Stimulated activated CD8-positive, alpha-beta memory T cell treated with anti-CD3 and anti-CD28 coated beads, Interleukin-7, amount 100 ng/mL, for 24 hours (primary cell): ENCODE measurements around the gene KCNC1.

Source experiments
- DNase-seq: peaks from one replicate; pipeline ENCODE4 v3.0.0-alpha.2; 2020; ENCODE audit warnings: low read depth

Gene KCNC1

DNA sequence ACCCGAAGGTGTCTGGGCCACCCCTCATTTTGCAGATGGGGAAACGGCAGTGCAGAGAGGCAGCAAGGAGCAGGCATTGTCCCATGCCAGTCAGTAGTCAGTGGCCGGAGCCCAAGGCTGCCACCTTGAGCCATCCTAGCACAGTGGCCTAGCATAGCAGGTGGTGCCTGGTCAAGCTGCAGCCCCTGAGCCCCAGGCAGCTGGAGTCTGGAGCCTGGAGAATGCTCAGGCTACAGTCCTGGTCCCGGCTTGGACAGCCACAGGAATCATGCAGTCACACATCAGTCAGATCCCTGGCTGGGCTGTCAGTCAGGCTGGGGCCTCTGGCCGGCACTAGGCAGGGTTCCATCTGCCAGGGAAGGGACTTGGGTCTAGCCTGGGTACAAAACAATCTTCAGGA is 18.6 kb downstream of the KCNC1 start:
- DNase-seq: no peak

DNA sequence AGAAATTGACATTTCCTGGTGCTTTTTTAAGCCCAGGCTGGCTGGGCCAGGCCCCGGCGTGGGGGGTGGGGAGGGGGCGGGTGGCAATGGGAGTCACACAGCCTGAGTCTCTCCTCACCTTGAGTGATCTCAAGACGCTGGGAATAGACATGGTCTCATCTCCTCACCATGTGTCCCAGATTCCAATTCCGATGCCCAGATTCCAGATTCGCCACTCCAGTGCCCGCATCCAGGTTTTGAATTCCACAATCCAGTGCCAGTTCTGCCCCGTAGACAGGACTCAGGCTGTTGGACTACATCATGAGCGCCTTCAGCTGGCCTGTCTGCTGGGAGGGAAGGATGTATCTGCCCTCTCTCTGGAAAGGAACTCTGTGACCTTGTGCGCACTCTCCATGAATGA is 19.1 kb downstream of the KCNC1 start:
- DNase-seq: no peak

GRCh38 chr11:17755891-17756290 is 21.3 kb downstream of the KCNC1 start:
- DNase-seq: no peak

DNA sequence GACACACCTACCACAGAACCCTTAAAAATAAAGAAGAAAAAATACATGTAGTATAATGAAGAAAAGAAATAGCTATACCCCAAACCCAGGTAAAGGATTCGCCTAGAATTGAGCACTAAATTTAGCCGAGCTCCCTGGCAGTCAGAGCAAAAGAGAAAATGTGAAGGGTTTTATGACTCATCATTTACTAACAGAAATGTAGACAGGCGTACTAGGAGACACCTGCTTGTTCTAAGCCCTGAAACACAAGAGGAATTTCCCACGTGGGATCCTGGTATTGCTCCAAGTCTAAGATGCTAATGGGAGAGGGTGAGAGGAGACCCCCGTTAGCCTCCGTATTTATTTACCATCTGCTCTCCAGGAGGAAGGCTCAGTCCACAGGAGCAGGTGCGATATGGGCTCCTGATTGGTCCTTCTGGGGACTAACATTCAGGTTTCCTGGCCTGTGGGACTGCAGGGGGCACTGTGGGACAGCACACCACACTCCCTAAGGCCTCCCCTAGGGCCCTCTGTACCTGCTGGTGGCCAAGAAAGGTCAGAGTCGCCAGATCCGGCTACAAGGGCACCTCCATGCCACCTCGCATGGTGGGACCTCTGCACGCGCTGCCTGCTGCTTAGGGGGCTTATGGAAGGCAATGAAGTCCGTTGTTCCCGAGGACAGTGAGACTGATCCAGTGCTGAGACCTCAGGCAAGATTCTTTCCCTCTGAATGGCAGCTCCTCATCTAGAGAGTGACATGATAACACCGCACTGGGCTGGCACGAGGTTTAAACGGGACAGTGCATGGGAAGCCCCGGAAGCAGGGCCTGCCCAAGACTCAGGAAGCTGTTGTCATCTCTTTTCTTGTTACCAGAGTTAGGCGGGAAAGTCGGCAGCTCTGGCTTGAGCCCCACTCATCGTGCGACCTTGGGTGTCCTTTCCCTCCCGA is 25.8 kb downstream of the KCNC1 start:
- DNase-seq: no peak

- no peak for DNase-seq
These were observed 27.9 kb downstream of the KCNC1 start for GRCh38 chr11:17762309-17762974.

- DNase-seq: no peak
These were observed 28.7 kb downstream of the KCNC1 start for GRCh38 chr11:17763244-17763643.

- DNase-seq: no peak
These were observed 29.1 kb downstream of the KCNC1 start for GRCh38 chr11:17763703-17764102.

GRCh38 chr11:17764446-17765218 is 30.1 kb downstream of the KCNC1 start:
- DNase-seq: no peak

GRCh38 chr11:17765356-17766072 is 30.9 kb downstream of the KCNC1 start:
- DNase-seq: no peak

- no peak for DNase-seq
These were observed 31.4 kb downstream of the KCNC1 start for GRCh38 chr11:17766073-17766359.

DNA sequence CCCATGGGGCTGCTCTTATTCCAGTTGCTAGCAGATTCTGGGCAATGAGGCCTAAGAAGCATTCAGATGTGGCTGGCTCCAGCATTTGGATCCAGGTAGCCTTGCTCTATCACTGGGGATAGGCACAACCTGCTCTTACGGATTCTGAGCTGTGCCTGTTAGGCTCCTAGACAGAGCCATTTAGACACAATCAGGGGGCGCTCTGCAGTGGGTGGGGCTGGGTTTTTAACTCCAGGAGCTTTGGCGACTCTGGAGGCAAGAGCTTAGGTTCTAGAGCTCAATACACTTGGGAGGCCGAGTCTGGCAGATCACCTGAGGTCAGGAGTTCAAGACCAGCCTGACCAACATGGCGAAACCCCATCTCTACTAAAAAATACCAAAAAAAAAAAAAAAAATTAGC is 32.0 kb downstream of the KCNC1 start:
- no peak for DNase-seq

GRCh38 chr11:17767301-17767885 is 32.8 kb downstream of the KCNC1 start:
- no peak for DNase-seq

DNA sequence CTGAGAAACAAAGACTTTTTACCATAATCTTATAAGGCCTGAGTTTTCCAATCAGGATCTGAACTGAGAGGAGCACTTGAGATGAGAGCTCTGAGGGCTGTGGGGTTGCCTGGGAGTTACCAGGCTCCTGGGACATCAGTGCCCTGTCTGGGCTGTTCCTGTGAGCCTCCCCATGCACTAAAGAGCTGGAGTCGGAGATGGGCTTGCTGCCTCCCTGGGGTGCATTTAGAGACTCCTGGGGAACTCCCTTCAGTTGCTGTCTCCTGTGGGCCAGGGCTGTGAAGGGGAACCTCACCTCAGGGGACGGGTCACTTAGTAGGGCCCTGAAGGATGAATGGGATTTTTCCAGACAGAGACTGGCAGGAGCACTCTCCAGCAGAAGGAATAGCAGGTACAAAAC is 33.3 kb downstream of the KCNC1 start:
- DNase-seq: no peak

- no peak for DNase-seq
These were observed 34.0 kb downstream of the KCNC1 start for GRCh38 chr11:17768547-17768946.

DNA sequence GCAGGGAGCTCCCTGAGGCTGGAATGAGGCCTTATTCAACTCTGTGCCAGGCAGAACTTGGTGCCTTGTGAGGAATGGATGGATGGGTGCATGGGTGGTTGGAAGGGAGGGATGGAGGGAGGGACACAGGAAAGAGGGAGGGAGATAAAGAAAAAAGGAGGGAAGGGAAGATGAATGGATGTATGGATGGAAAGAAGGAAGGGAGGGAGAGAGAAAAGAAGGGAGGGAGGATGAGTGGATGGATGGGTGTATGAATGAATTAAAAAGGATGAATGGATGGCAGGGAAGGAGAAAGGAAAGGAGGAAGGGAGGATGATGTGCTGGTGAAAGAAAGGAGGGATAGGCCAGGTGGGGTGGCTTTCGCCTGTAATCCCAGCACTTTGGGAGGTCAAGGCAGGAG is 34.6 kb downstream of the KCNC1 start:
- DNase-seq: no peak

DNA sequence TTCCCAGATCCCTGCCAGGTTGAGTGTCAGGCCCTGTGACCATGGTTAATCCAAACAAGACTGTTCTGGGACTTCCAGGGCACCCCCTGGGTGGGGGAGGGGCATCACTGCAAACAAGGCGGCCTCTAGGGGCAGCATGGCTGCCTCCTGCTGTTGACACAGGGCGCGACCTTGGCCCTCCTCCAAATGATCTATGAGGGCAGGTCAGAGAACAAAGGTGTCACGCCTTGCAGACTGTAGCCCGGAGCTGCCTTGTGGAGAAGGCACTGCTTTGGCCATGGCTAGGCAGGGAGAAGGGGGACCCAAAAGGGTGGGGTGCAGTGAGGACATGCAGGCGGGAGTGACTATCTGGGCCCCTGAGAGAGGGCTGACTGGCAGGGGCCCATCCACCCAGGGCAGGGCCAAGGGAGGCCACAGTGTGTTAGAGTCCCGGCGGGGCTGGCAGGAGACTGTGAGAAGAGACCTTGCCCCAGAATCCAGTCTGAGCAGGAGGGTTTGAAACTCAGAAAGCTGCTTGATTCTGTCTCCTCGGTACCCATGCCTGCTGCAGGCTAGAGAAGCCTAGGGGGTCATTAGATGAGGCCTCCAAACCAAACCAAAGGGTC is 35.6 kb downstream of the KCNC1 start:
- no peak for DNase-seq

- DNase-seq: no peak
These were observed 36.3 kb downstream of the KCNC1 start for GRCh38 chr11:17770917-17771316.

DNA sequence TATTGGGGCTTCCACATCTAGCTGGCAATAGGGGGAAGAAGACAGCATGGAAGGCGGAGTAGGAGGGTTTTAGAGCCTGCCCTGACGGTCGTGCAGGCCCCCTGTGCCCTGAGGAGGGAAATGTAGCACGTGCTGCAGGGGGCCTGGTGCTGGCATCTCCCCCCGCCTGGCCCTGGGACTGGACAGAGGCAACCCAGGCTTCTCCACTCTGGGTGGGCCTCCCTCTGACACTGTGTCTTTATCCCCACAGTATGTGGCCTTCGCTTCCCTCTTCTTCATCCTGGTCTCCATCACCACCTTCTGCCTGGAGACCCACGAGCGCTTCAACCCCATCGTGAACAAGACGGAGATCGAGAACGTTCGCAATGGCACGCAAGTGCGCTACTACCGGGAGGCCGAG is 36.8 kb downstream of the KCNC1 start:
- DNase-seq: no peak

DNA sequence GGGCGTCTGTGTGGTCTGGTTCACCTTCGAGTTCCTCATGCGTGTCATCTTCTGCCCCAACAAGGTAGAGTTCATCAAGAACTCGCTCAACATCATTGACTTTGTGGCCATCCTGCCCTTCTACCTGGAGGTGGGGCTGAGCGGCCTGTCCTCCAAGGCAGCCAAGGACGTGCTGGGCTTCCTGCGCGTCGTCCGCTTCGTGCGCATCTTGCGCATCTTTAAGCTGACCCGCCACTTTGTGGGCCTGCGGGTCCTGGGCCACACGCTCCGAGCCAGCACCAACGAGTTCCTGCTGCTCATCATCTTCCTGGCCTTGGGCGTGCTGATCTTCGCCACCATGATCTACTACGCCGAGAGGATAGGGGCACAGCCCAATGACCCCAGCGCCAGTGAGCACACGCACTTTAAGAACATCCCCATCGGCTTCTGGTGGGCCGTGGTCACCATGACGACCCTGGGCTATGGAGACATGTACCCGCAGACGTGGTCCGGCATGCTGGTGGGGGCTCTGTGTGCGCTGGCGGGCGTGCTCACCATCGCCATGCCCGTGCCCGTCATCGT is 37.3 kb downstream of the KCNC1 start:
- no peak for DNase-seq

DNA sequence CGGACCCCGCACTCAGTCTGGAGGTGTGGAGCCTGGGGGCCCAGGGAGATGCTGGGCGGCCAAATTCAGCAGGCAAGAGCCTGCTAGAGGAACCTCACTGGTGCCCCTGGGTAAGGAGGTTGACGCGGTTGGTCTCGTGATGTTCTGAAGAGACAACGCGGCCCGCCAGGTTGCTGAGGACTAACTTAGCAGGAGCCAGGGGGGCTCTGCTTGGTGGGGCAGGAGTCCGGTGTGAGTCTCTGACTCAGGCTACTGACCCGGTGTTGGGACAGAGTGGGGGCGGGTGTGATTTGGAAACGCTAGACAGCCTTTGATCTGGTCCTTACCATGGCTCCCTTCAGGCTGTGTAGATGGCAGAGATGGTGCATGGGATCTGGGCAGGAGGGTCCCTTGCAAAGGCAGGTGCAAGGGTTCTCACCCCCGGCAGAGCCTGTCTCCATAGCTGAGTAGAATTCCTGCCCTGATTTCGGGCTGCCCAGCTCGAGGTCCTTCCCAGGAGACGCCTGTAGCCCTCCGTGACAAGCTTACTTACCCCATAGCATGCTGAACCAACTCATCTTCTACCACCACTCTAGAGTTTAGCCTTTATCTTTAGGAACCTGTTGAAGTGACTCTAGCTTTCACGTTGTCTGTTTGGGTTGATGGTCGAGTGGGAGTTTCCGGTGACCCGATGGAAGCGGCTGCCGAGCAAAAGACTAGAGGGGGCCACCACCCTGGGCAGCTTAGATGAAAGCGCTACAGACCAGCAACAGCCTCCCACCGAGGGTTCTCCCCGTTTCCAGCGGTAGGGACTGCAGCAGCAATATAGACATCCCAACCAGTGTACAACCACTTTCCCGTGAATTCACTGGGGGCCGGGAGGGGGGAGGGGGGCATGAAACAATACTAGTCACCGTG is 38.4 kb downstream of the KCNC1 start:
- DNase-seq: no peak
